MM.1S (cell line): Measurements from ENCODE around the gene SCO1.

Experiments
- DNase-seq: peaks from one replicate; pipeline ENCODE4 v3.0.0-alpha.2; 2015
- H2AFZ ChIP-seq: fragments of 300-600 bp; sonication (generic); 2 replicates; pipeline ENCODE4 v1.6.0; 2016; ENCODE audit warnings: antibody characterized with exemption, low read length
- H3F3A ChIP-seq: fragments of 300-600 bp; sonication (generic); 2 replicates; pipeline ENCODE4 v1.6.1; 2016; ENCODE audit warnings: mild to moderate bottlenecking, antibody characterized with exemption, low read length, moderate library complexity, mixed read lengths; ENCODE audit not compliant: insufficient read depth
- H3K27ac ChIP-seq: fragments of 300-600 bp; sonication (generic); 2 replicates; pipeline ENCODE4 v1.5.1; 2016; ENCODE audit warnings: mild to moderate bottlenecking, low read length
- H3K27me3 ChIP-seq: fragments of 300-600 bp; sonication (generic); replicated peaks from 2 replicates; pipeline ENCODE4 v1.6.0; 2016; ENCODE audit warnings: low read length; ENCODE audit not compliant: insufficient read depth
- H3K36me3 ChIP-seq: fragments of 300-600 bp; sonication (generic); replicated peaks from 2 replicates; pipeline ENCODE4 v1.6.1; 2016; ENCODE audit warnings: mild to moderate bottlenecking, low read length, mixed read lengths; ENCODE audit not compliant: insufficient read depth
- H3K4me1 ChIP-seq: fragments of 300-600 bp; sonication (generic); 2 replicates; pipeline ENCODE4 v1.6.1; 2016; ENCODE audit warnings: low read length, mixed read lengths
- H3K4me2 ChIP-seq: fragments of 300-600 bp; sonication (generic); 2 replicates; pipeline ENCODE4 v1.6.0; 2016; ENCODE audit warnings: low read depth, low read length
- H3K4me3 ChIP-seq: fragments of 300-600 bp; sonication (generic); 2 replicates; pipeline ENCODE4 v1.5.1; 2016; ENCODE audit warnings: low read length, mixed read lengths
- H3K79me2 ChIP-seq: fragments of 300-600 bp; sonication (generic); 2 replicates; pipeline ENCODE4 v1.6.1; 2016; ENCODE audit warnings: mixed run types, low read length, mixed read lengths
- H3K9ac ChIP-seq: fragments of 300-600 bp; sonication (generic); 2 replicates; pipeline ENCODE4 v1.6.1; 2016; ENCODE audit warnings: low read length, mixed read lengths
- H3K9me2 ChIP-seq: fragments of 300-600 bp; sonication (generic); replicated peaks from 2 replicates; pipeline ENCODE4 v1.6.1; 2016; ENCODE audit warnings: mild to moderate bottlenecking, low read length, mixed read lengths; ENCODE audit not compliant: insufficient read depth
- H3K9me3 ChIP-seq: fragments of 300-600 bp; sonication (generic); replicated peaks from 2 replicates; pipeline ENCODE4 v1.6.1; 2016; ENCODE audit warnings: mild to moderate bottlenecking, low read length, mixed read lengths; ENCODE audit not compliant: insufficient read depth
- H4K20me1 ChIP-seq: fragments of 300-600 bp; sonication (generic); 2 replicates; pipeline ENCODE4 v1.6.1; 2016; ENCODE audit warnings: mild to moderate bottlenecking, low read length, moderate library complexity, mixed read lengths; ENCODE audit not compliant: insufficient read depth
- EZH2 ChIP-seq: fragments of 300-600 bp; sonication (generic); optimal IDR thresholded peaks from 2 replicates; pipeline ENCODE3; 2017; ENCODE audit warnings: low read depth, mild to moderate bottlenecking, antibody characterized with exemption, low read length, mixed read lengths
- EZH2phosphoT487 ChIP-seq: fragments of 300-600 bp; sonication (generic); IDR thresholded peaks from 2 replicates; pipeline ENCODE4 v1.6.1; 2018; ENCODE audit warnings: antibody characterized with exemption, low read length
- TF ChIP-seq, protein P1 (sequence below): fragments of 300-600 bp; sonication (generic); IDR thresholded peaks from 2 replicates; pipeline ENCODE4 v1.5.1; 2016; ENCODE audit warnings: antibody characterized with exemption, low read length, mixed read lengths

Gene SCO1

DNA sequence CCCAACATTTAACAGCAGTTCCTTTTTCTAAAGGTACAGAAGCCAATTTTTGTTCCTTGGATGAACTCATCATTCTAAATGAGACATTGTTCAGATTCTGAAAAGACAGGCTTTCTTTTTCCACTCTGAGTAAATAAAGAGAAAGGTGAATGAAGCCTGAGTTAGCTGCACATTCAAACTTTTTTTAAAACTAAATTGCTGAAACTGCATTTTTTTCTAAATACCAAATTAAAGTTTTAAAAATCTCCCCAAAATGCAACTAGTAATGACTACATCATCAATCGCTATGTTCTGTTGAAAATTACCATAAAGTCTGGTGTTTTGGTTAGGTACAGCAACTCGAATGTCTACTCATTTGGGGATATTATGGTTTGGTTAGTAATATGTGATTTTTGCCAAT lies 9.8 kb downstream of the SCO1 start:
- no peak overlapping the region for H3K9ac ChIP-seq
- H4K20me1 ChIP-seq: peaks cover 7% of the 10 kb centered on the region
- no peak overlapping the region for H3K4me3 ChIP-seq
- no peak for DNase-seq
- peaks cover 33% of the 10 kb centered on the region for H3K79me2 ChIP-seq
- no peaks in the 10 kb centered on the region for H3K27me3 ChIP-seq
- no peaks in the 10 kb centered on the region; the same call in 1 of the 2 replicates for H3F3A ChIP-seq
- H3K9me2 ChIP-seq: no peaks in the 10 kb centered on the region
- TF ChIP-seq EZH2phosphoT487 (no peak), EZH2 (no peak)
- TF ChIP-seq, protein P1, sequence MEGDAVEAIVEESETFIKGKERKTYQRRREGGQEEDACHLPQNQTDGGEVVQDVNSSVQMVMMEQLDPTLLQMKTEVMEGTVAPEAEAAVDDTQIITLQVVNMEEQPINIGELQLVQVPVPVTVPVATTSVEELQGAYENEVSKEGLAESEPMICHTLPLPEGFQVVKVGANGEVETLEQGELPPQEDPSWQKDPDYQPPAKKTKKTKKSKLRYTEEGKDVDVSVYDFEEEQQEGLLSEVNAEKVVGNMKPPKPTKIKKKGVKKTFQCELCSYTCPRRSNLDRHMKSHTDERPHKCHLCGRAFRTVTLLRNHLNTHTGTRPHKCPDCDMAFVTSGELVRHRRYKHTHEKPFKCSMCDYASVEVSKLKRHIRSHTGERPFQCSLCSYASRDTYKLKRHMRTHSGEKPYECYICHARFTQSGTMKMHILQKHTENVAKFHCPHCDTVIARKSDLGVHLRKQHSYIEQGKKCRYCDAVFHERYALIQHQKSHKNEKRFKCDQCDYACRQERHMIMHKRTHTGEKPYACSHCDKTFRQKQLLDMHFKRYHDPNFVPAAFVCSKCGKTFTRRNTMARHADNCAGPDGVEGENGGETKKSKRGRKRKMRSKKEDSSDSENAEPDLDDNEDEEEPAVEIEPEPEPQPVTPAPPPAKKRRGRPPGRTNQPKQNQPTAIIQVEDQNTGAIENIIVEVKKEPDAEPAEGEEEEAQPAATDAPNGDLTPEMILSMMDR: no peak
- no peaks in the 10 kb centered on the region; the same call in none of the 2 replicates for H3K36me3 ChIP-seq
- H3K4me1 ChIP-seq: no peaks in the 10 kb centered on the region
- H2AFZ ChIP-seq: no peak overlapping the region
- no peaks in the 10 kb centered on the region for H3K9me3 ChIP-seq
- H3K27ac ChIP-seq: no peak overlapping the region
- H3K4me2 ChIP-seq: no peak overlapping the region

DNA sequence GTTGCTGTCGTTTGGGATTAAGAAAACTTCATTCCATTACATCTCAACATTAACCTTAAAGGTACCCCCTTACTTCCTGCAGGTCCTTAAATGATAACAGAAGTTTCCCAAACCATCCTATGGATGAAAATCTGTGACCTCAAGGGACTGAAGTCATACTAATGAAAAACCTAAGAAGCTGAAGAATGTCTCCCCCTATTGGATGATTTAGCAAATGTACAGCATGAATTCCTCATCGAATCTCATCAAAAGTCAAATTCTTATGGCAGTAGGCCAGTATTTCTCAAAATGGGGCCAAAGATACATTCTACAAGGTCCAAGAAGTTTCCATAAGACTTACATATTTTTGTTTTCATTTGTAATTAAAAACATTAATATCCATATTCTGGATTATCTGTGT lies 13.5 kb downstream of the SCO1 start:
- Histone ChIP-seq H3K9me3 (no peaks in the 10 kb centered on the region), H3K79me2 (peaks cover 10% of the 10 kb centered on the region), H4K20me1 (peaks cover 4% of the 10 kb centered on the region; the same call in 1 of the 2 replicates), H3K36me3 (peaks cover 5% of the 10 kb centered on the region; the same call in 1 of the 2 replicates), H3K4me2 (no peak overlapping the region), H3F3A (no peaks in the 10 kb centered on the region; the same call in 1 of the 2 replicates), H3K27ac (no peak overlapping the region), H3K9ac (no peak overlapping the region), H3K27me3 (no peaks in the 10 kb centered on the region), H2AFZ (no peak overlapping the region), H3K9me2 (no peaks in the 10 kb centered on the region), H3K4me3 (no peak overlapping the region), H3K4me1 (no peaks in the 10 kb centered on the region)
- peak; percentile 33 for DNase-seq
- TF ChIP-seq, protein P1: peak; percentile 61
- no peak for TF ChIP-seq EZH2

DNA sequence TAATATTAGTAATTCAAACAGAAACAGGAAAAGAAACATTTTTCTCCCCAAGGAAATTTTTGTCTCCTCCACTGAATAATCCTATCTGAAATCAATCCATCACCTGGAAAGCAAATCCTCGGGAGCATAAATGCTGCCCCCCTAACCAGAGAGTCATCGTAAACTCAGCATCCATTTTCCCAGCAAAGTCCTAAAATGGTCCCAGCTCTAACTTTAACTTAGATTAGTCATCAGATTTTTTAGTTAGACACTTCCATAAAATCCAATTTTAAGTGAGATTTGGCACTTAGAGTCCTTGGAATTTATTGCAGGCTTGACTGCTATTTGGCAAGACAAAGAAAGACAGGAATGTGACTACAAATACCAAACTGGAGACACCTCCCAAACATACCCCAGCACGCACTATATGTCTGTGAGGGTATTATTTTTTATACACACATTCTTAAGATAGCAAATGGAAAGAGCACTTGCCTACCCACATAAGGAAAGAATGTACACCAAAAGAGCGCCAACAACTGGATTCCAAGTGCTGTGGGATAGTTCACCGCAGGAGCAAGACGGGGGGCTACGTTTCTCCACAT lies 15.4 kb downstream of the SCO1 start:
- Histone ChIP-seq H3K4me1 (no peaks in the 10 kb centered on the region), H3K9ac (no peak overlapping the region), H3K79me2 (no peaks in the 10 kb centered on the region; the same call in 1 of the 2 replicates), H2AFZ (no peak overlapping the region), H4K20me1 (no peaks in the 10 kb centered on the region), H3K4me2 (no peak overlapping the region), H3K9me2 (no peaks in the 10 kb centered on the region), H3F3A (no peaks in the 10 kb centered on the region; the same call in 1 of the 2 replicates), H3K36me3 (peaks cover 5% of the 10 kb centered on the region; the same call in 1 of the 2 replicates), H3K27ac (no peak overlapping the region), H3K27me3 (no peaks in the 10 kb centered on the region), H3K9me3 (no peaks in the 10 kb centered on the region), H3K4me3 (no peak overlapping the region)
- TF ChIP-seq EZH2phosphoT487 (no peak), EZH2 (no peak)
- TF ChIP-seq, protein P1: no peak
- DNase-seq: no peak
